OCI-LY3 (cell line): Measurements from ENCODE around the gene AXIN1.

Experiments used
- CTCF ChIP-seq: fragments of 200-600, 300-600 bp; sonication (generic); IDR thresholded peaks from 2 replicates; pipeline ENCODE4 v1.5.1; 2014; ENCODE audit warnings: antibody characterized with exemption, low read length, low read depth
- EZH2phosphoT487 ChIP-seq: fragments of 200-600 bp; shearing (Covaris generic); IDR thresholded peaks from 2 replicates; pipeline ENCODE4 v1.6.1; 2018; ENCODE audit warnings: antibody characterized with exemption, mixed run types, low read depth

GRCh38 chr16:397736-398332 is 45.3 kb upstream of the AXIN1 start:
- TF ChIP-seq CTCF (no peak), EZH2phosphoT487 (no peak)
